Hepatocyte (in vitro differentiated cells): ENCODE data around the gene CADPS2. TPM values are rescaled to one million over a fixed set of nuclear protein-coding genes. Genes with fewer than 3 reads are reported as not detected.

Experiments used
- DNase-seq: peaks from one replicate; pipeline ENCODE4 v3.0.0-alpha.2; 2016; ENCODE audit warnings: low spot score
- H2AFZ ChIP-seq: fragments of 200-600 bp; sonication (generic); 2 replicates; pipeline ENCODE4 v1.6.0; 2016; ENCODE audit warnings: antibody characterized with exemption, mild to moderate bottlenecking
- H3K27ac ChIP-seq: fragments of 200-600 bp; sonication (generic); 2 replicates; pipeline ENCODE4 v1.5.1; 2016; ENCODE audit warnings: mild to moderate bottlenecking
- H3K27me3 ChIP-seq: fragments of 200-600 bp; sonication (generic); 2 replicates; pipeline ENCODE4 v1.6.1; 2016
- H3K36me3 ChIP-seq: fragments of 200-600 bp; sonication (generic); replicated peaks from 2 replicates; pipeline ENCODE4 v1.5.1; 2016; ENCODE audit warnings: low read depth; ENCODE audit not compliant: insufficient read depth
- H3K4me1 ChIP-seq: fragments of 200-600 bp; sonication (generic); 2 replicates; pipeline ENCODE4 v1.5.1; 2016; ENCODE audit warnings: mild to moderate bottlenecking, moderate library complexity; ENCODE audit not compliant: insufficient read depth
- H3K4me2 ChIP-seq: fragments of 200-600 bp; sonication (generic); 2 replicates; pipeline ENCODE4 v1.6.0; 2016
- H3K4me3 ChIP-seq: fragments of 200-600 bp; sonication (generic); 2 replicates; pipeline ENCODE4 v1.5.1; 2016; ENCODE audit warnings: mild to moderate bottlenecking
- H3K79me2 ChIP-seq: fragments of 200-600 bp; sonication (generic); 2 replicates; pipeline ENCODE4 v1.6.0; 2017; ENCODE audit warnings: mild to moderate bottlenecking
- H3K9me2 ChIP-seq: fragments of 200-600 bp; sonication (generic); replicated peaks from 2 replicates; pipeline ENCODE4 v1.6.0; 2017; ENCODE audit warnings: mild to moderate bottlenecking; ENCODE audit not compliant: insufficient read depth
- H3K9me3 ChIP-seq: fragments of 200-600 bp; sonication (generic); 2 replicates; pipeline ENCODE4 v1.5.1; 2016; ENCODE audit warnings: low read depth, mild to moderate bottlenecking
- H4K20me1 ChIP-seq: fragments of 200-600 bp; sonication (generic); 2 replicates; pipeline ENCODE4 v1.6.0; 2016; ENCODE audit warnings: mild to moderate bottlenecking; ENCODE audit not compliant: insufficient read depth, poor library complexity, severe bottlenecking
- EZH2 ChIP-seq: fragments of 200-600 bp; sonication (generic); IDR thresholded peaks from 2 replicates; pipeline ENCODE4 v1.6.1; 2016; ENCODE audit warnings: antibody characterized with exemption, mild to moderate bottlenecking, borderline replicate concordance
- EZH2phosphoT487 ChIP-seq: fragments of 200-600 bp; sonication (generic); IDR thresholded peaks from one replicate; pipeline ENCODE4 v1.6.1; 2018; ENCODE audit warnings: antibody characterized with exemption, mild to moderate bottlenecking, low read depth, moderate library complexity; ENCODE audit not compliant: unreplicated experiment, severe bottlenecking
- WGBS: methylation state at CpG from one replicate; pipeline ENCODE4 v1.1.6; 2016; ENCODE audit warnings: low lambda C conversion rate; ENCODE audit errors: missing lambda C conversion rate; 5-methylcytosine and 5-hydroxymethylcytosine counted together
- polyA plus RNA-seq: library from polyadenylated mRNA; unstranded; fragments of >200 nt; fragmentation: Nextera tagmentation; extraction: Ambion mirVana; gene quantifications from 2 replicates; pipeline ENCODE4 v1.2.1, GENCODE V29; 2016
- total RNA-seq: library from RNA; depleted of rRNA; stranded (reverse); fragments of >200 nt; gene quantifications from 2 replicates; pipeline ENCODE4 v1.2.3, GENCODE V29; 2014
- TF ChIP-seq, protein P1 (sequence below): fragments of 200-600 bp; sonication (generic); IDR thresholded peaks from 2 replicates; pipeline ENCODE4 v1.5.1; 2016; ENCODE audit warnings: antibody characterized with exemption, mild to moderate bottlenecking; ENCODE audit not compliant: poor library complexity

The CADPS2 gene
- total and polyA plus RNA-seq, 2 experiments from 2014 or later = 15.7 to 37.4 TPM

GRCh38 chr7:122674502-122674901, 211.8 kb downstream of the CADPS2 start:
- H3K27ac ChIP-seq = no peak overlapping the region
- no peak overlapping the region for H3K4me3 ChIP-seq

GRCh38 chr7:122673951-122674350, 212.3 kb downstream of the CADPS2 start:
- Histone ChIP-seq H3K9me2 (no peaks in the 10 kb centered on the region), H3K27ac (no peak overlapping the region), H3K4me1 (no peaks in the 10 kb centered on the region), H2AFZ (no peak overlapping the region), H3K9me3 (no peaks in the 10 kb centered on the region), H4K20me1 (no peaks in the 10 kb centered on the region), H3K4me2 (no peak overlapping the region), H3K36me3 (no peaks in the 10 kb centered on the region), H3K79me2 (no peaks in the 10 kb centered on the region), H3K27me3 (no peaks in the 10 kb centered on the region), H3K4me3 (no peak overlapping the region)
- TF ChIP-seq EZH2phosphoT487 (no peak), EZH2 (no peak)
- TF ChIP-seq, protein P1, sequence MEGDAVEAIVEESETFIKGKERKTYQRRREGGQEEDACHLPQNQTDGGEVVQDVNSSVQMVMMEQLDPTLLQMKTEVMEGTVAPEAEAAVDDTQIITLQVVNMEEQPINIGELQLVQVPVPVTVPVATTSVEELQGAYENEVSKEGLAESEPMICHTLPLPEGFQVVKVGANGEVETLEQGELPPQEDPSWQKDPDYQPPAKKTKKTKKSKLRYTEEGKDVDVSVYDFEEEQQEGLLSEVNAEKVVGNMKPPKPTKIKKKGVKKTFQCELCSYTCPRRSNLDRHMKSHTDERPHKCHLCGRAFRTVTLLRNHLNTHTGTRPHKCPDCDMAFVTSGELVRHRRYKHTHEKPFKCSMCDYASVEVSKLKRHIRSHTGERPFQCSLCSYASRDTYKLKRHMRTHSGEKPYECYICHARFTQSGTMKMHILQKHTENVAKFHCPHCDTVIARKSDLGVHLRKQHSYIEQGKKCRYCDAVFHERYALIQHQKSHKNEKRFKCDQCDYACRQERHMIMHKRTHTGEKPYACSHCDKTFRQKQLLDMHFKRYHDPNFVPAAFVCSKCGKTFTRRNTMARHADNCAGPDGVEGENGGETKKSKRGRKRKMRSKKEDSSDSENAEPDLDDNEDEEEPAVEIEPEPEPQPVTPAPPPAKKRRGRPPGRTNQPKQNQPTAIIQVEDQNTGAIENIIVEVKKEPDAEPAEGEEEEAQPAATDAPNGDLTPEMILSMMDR = no peak
- DNase-seq = no peak
- WGBS = 100% methylated on average over 4 of the region's 21 CpGs

More at GRCh38 chr7:122674502-122674901, 211.8 kb downstream of the CADPS2 start:
- Histone ChIP-seq H3K79me2 (no peaks in the 10 kb centered on the region), H4K20me1 (no peaks in the 10 kb centered on the region), H3K4me1 (no peaks in the 10 kb centered on the region), H3K27me3 (no peaks in the 10 kb centered on the region), H3K4me2 (peak overlapping the region; percentile 50), H3K9me2 (no peaks in the 10 kb centered on the region), H3K9me3 (no peaks in the 10 kb centered on the region), H3K36me3 (no peaks in the 10 kb centered on the region), H2AFZ (no peak overlapping the region)
- no peak for DNase-seq
- TF ChIP-seq EZH2 = no peak
- TF ChIP-seq EZH2phosphoT487 = no peak
- TF ChIP-seq, protein P1 = no peak
- WGBS = 61% methylated on average over 4 of the region's 4 CpGs

GRCh38 chr7:122672536-122672935, 213.7 kb downstream of the CADPS2 start:
- TF ChIP-seq, protein P1 = no peak
- TF ChIP-seq EZH2 (no peak), EZH2phosphoT487 (no peak)
- H3K9me2 ChIP-seq = no peaks in the 10 kb centered on the region
- DNase-seq = no peak
- no peaks in the 10 kb centered on the region for H3K4me1 ChIP-seq
- H3K36me3 ChIP-seq = no peaks in the 10 kb centered on the region
- H4K20me1 ChIP-seq = no peaks in the 10 kb centered on the region
- WGBS = 97% methylated on average over 8 of the region's 8 CpGs
- no peak overlapping the region for H3K4me2 ChIP-seq
- H3K9me3 ChIP-seq = no peaks in the 10 kb centered on the region
- no peak overlapping the region for H3K27ac ChIP-seq
- H3K4me3 ChIP-seq = no peak overlapping the region
- H3K79me2 ChIP-seq = no peaks in the 10 kb centered on the region
- no peaks in the 10 kb centered on the region for H3K27me3 ChIP-seq
- H2AFZ ChIP-seq = no peak overlapping the region

DNA sequence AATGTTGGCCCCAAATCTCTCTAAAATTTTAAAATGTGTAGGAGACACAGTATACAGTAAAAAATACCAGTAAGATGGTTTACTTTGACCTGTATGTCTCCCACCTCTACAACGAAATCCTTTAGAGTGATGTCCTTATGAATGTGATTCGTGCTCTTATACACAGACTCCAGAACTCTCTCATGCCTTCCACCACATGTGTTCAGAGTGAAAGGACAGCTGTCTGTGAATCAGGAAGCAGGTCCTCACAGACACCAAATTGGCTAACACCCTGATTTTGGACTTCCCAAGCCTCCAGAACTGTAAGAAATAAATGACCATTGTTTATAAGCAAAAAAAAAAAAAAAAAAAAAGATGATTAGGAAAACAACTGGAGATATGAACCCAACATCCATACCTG, 222.5 kb downstream of the CADPS2 start:
- Histone ChIP-seq H3K4me3 (no peak overlapping the region), H3K79me2 (no peaks in the 10 kb centered on the region), H3K9me2 (no peaks in the 10 kb centered on the region), H3K36me3 (no peaks in the 10 kb centered on the region), H3K27me3 (no peaks in the 10 kb centered on the region), H3K4me2 (no peak overlapping the region), H3K9me3 (no peaks in the 10 kb centered on the region), H3K27ac (no peak overlapping the region), H4K20me1 (no peaks in the 10 kb centered on the region), H2AFZ (no peak overlapping the region), H3K4me1 (no peaks in the 10 kb centered on the region)
- no peak for DNase-seq
- WGBS = 96% methylated on average over 2 of the region's 2 CpGs
- TF ChIP-seq EZH2phosphoT487 (no peak), EZH2 (no peak)
- TF ChIP-seq, protein P1 = no peak
